Stomach (tissue), 9 donors: ENCODE measurements around the gene CD58. TPM values are rescaled to one million over a fixed set of nuclear protein-coding genes. Genes with fewer than 3 reads are reported as not detected.

Source experiments
- DNase-seq, 2 donors: peaks; one replicate each; pipeline versions ENCODE4 v3.0.0 to v3.0.0-alpha.2; 2013 to 2019
- H3K27ac ChIP-seq, 5 donors: fragments of 200-600 bp in 4 of 5; sonication (generic) in 4 of 5; one replicate each; pipeline ENCODE4 v1.5.1; 2013 to 2019; ENCODE audit warnings: mild to moderate bottlenecking in 1 of 5, moderate library complexity in 1 of 5
- H3K27me3 ChIP-seq, 3 donors: fragments of 200-600 bp; sonication (generic); one replicate each; pipeline ENCODE4 v1.5.1; 2017 to 2019; ENCODE audit warnings: mixed run types in 1 of 3
- H3K36me3 ChIP-seq, 4 donors: fragments of 200-600 bp; sonication (generic); 1 replicate in 3 of 4; 2 replicates in 1 of 4; pipeline ENCODE4 v1.5.1; 2016 to 2019
- H3K4me1 ChIP-seq, 4 donors: fragments of 200-600 bp; sonication (generic); one replicate each; pipeline ENCODE4 v1.5.1; 2016 to 2019
- H3K4me3 ChIP-seq, 4 donors: fragments of 200-600 bp; sonication (generic) in 3 of 4; one replicate each; pipeline ENCODE4 v1.5.1; 2016 to 2019; ENCODE audit warnings: mild to moderate bottlenecking in 1 of 4
- H3K9me3 ChIP-seq, 4 donors: fragments of 200-600 bp; sonication (generic); one replicate each; pipeline ENCODE4 v1.5.1; 2016 to 2019
- CTCF ChIP-seq, 7 experiments: fragments of 450-650 bp in 4 of 7; fragments of 200-600 bp in 3 of 7; sonication (generic) in 3 of 7; IDR thresholded peaks; one replicate each; pipeline ENCODE4 v1.5.1; 2016 to 2019; ENCODE audit warnings: antibody characterized with exemption in 7 of 7, control low read depth in 2 of 7, mild to moderate bottlenecking in 1 of 7
- EP300 ChIP-seq: sonication (generic); formaldehyde crosslinking; IDR thresholded peaks from one replicate; pipeline ENCODE4 v1.6.1; 2017; ENCODE audit warnings: antibody characterized with exemption
- POLR2A ChIP-seq, 4 donors: fragments of 450-650 bp; IDR thresholded peaks; one replicate each; pipeline ENCODE4 v1.6.1; 2016; ENCODE audit warnings: antibody characterized with exemption in 4 of 4, control low read depth in 2 of 4, mild to moderate bottlenecking in 1 of 4, moderate library complexity in 1 of 4
- POLR2AphosphoS5 ChIP-seq, 3 donors: sonication (generic); formaldehyde crosslinking; IDR thresholded peaks; one replicate each; pipeline ENCODE4 v1.6.1; 2016; ENCODE audit warnings: antibody characterized with exemption in 3 of 3
- WGBS, 5 donors: extraction: QIAGEN DNeasy Blood & Tissue Kit in 3 of 5; methylation state at CpG; one replicate each; pipeline versions ENCODE4 v1.1.5 to v1.1.7; 2013 to 2018; 5-methylcytosine and 5-hydroxymethylcytosine counted together
- intact Hi-C: fragments of 100-400 bp; cut with DNase I; formaldehyde crosslinking; loops from one replicate; pipeline ENCODE4 v1.15.1; 2023; ENCODE audit warnings: low total_unique reads
- polyA plus RNA-seq, 3 donors: library from polyadenylated mRNA; stranded (reverse); fragments of 200-250 nt; gene quantifications; one replicate each; pipeline ENCODE4 v1.2.3, GENCODE V29; 2013
- total RNA-seq, 5 donors: library from RNA; depleted of rRNA; stranded (reverse); fragments of >200 nt; gene quantifications; one replicate each; pipeline versions ENCODE4 v1.1.0 to v1.2.3, GENCODE V29; 2014 to 2016
- donor health status: healthy with polysubstance abuse.
- donor health status: Bipolar disorder and iron deficiency.
- donor health status: healthy.

Gene CD58
- total and polyA plus RNA-seq, 8 donors: 1.2 to 48.8 (median 8.7) TPM

- Histone ChIP-seq H3K4me3 (no peak overlapping the region), H3K9me3 (no peaks in the 10 kb centered on the region), H3K4me1 (peaks cover 0 to 45% (median 0%) of the 10 kb centered on the region in 4 donors), H3K36me3 (peaks cover 0 to 6% (median 2%) of the 10 kb centered on the region in 4 donors), H3K27me3 (no peaks in the 10 kb centered on the region), H3K27ac (peak overlapping the region in 2 of 5 donors; percentile 80 to 82)
- TF ChIP-seq POLR2AphosphoS5 (IDR thresholded peaks at IDR 0.05) (no peak), EP300 (no peak), POLR2A (IDR thresholded peaks at IDR 0.05) (no peak), CTCF (IDR thresholded peaks at IDR 0.05) (no peak)
- 79 to 87% (median 81%) methylated on average over 4 of the region's 4 CpGs for WGBS, 5 donors
- no peak for DNase-seq
- intact Hi-C loops: no loop called here
Observed at GRCh38 chr1:116513956-116514355, 56.9 kb downstream of the CD58 start.

GRCh38 chr1:116511459-116512019, 59.3 kb downstream of the CD58 start:
- no peak overlapping the region for H3K27ac ChIP-seq
- DNase-seq: no peak
- 83 to 100% (median 95%) methylated on average over 2 of the region's 2 CpGs for WGBS, 5 donors
- peaks cover 0 to 54% (median 4%) of the 10 kb centered on the region in 4 donors for H3K4me1 ChIP-seq
- intact Hi-C loops: no loop called here
- TF ChIP-seq POLR2A (IDR thresholded peaks at IDR 0.05) (no peak), POLR2AphosphoS5 (IDR thresholded peaks at IDR 0.05) (no peak), CTCF (IDR thresholded peaks at IDR 0.05) (no peak), EP300 (no peak)
- H3K36me3 ChIP-seq: peaks cover 0 to 3% (median 0%) of the 10 kb centered on the region in 4 donors
- H3K4me3 ChIP-seq: no peak overlapping the region
- no peaks in the 10 kb centered on the region for H3K27me3 ChIP-seq
- H3K9me3 ChIP-seq: no peaks in the 10 kb centered on the region

GRCh38 chr1:116510361-116510760, 60.5 kb downstream of the CD58 start:
- Histone ChIP-seq H3K27ac (no peak overlapping the region), H3K9me3 (no peaks in the 10 kb centered on the region), H3K4me1 (peaks cover 0 to 54% (median 5%) of the 10 kb centered on the region in 4 donors), H3K27me3 (no peaks in the 10 kb centered on the region), H3K4me3 (no peak overlapping the region), H3K36me3 (peaks cover 0 to 3% (median 0%) of the 10 kb centered on the region in 4 donors)
- intact Hi-C loops: no loop called here
- TF ChIP-seq POLR2A (IDR thresholded peaks at IDR 0.05): no peak
- TF ChIP-seq CTCF (IDR thresholded peaks at IDR 0.05): no peak
- TF ChIP-seq POLR2AphosphoS5 (IDR thresholded peaks at IDR 0.05): no peak
- 76 to 91% (median 86%) methylated on average over 4 of the region's 4 CpGs for WGBS, 5 donors
- DNase-seq: peak in 1 of 2 donors; percentile 7

GRCh38 chr1:116508984-116509980, 61.5 kb downstream of the CD58 start:
- no peaks in the 10 kb centered on the region for H3K27me3 ChIP-seq
- H3K4me1 ChIP-seq: peaks cover 0 to 52% (median 8%) of the 10 kb centered on the region in 4 donors
- 60 to 75% (median 64%) methylated on average over 3 of the region's 3 CpGs for WGBS, 5 donors
- peak in 1 of 2 donors; percentile 54 for DNase-seq
- H3K9me3 ChIP-seq: no peaks in the 10 kb centered on the region
- peaks cover 0 to 3% (median 0%) of the 10 kb centered on the region in 4 donors for H3K36me3 ChIP-seq
- intact Hi-C loops: no loop called here
- TF ChIP-seq POLR2AphosphoS5 (IDR thresholded peaks at IDR 0.05) (peak in 1 of 3 donors; percentile 3), POLR2A (IDR thresholded peaks at IDR 0.05) (no peak), CTCF (IDR thresholded peaks at IDR 0.05) (no peak)
- peak overlapping the region; percentile 15 to 75 (median 59) for H3K27ac ChIP-seq
- H3K4me3 ChIP-seq: no peak overlapping the region
